MM.1S (cell line): Measurements from ENCODE around the gene CLK4.

ENCODE experiments used
- DNase-seq: peaks from one replicate; pipeline ENCODE4 v3.0.0-alpha.2; 2015
- H2AFZ ChIP-seq: fragments of 300-600 bp; sonication (generic); 2 replicates; pipeline ENCODE4 v1.6.0; 2016; ENCODE audit warnings: antibody characterized with exemption, low read length
- H3F3A ChIP-seq: fragments of 300-600 bp; sonication (generic); 2 replicates; pipeline ENCODE4 v1.6.1; 2016; ENCODE audit warnings: mild to moderate bottlenecking, antibody characterized with exemption, low read length, moderate library complexity, mixed read lengths; ENCODE audit not compliant: insufficient read depth
- H3K27ac ChIP-seq: fragments of 300-600 bp; sonication (generic); 2 replicates; pipeline ENCODE4 v1.5.1; 2016; ENCODE audit warnings: mild to moderate bottlenecking, low read length
- H3K27me3 ChIP-seq: fragments of 300-600 bp; sonication (generic); replicated peaks from 2 replicates; pipeline ENCODE4 v1.6.0; 2016; ENCODE audit warnings: low read length; ENCODE audit not compliant: insufficient read depth
- H3K36me3 ChIP-seq: fragments of 300-600 bp; sonication (generic); replicated peaks from 2 replicates; pipeline ENCODE4 v1.6.1; 2016; ENCODE audit warnings: mild to moderate bottlenecking, low read length, mixed read lengths; ENCODE audit not compliant: insufficient read depth
- H3K4me1 ChIP-seq: fragments of 300-600 bp; sonication (generic); 2 replicates; pipeline ENCODE4 v1.6.1; 2016; ENCODE audit warnings: low read length, mixed read lengths
- H3K4me2 ChIP-seq: fragments of 300-600 bp; sonication (generic); 2 replicates; pipeline ENCODE4 v1.6.0; 2016; ENCODE audit warnings: low read depth, low read length
- H3K4me3 ChIP-seq: fragments of 300-600 bp; sonication (generic); 2 replicates; pipeline ENCODE4 v1.5.1; 2016; ENCODE audit warnings: low read length, mixed read lengths
- H3K79me2 ChIP-seq: fragments of 300-600 bp; sonication (generic); 2 replicates; pipeline ENCODE4 v1.6.1; 2016; ENCODE audit warnings: mixed run types, low read length, mixed read lengths
- H3K9ac ChIP-seq: fragments of 300-600 bp; sonication (generic); 2 replicates; pipeline ENCODE4 v1.6.1; 2016; ENCODE audit warnings: low read length, mixed read lengths
- H3K9me2 ChIP-seq: fragments of 300-600 bp; sonication (generic); replicated peaks from 2 replicates; pipeline ENCODE4 v1.6.1; 2016; ENCODE audit warnings: mild to moderate bottlenecking, low read length, mixed read lengths; ENCODE audit not compliant: insufficient read depth
- H3K9me3 ChIP-seq: fragments of 300-600 bp; sonication (generic); replicated peaks from 2 replicates; pipeline ENCODE4 v1.6.1; 2016; ENCODE audit warnings: mild to moderate bottlenecking, low read length, mixed read lengths; ENCODE audit not compliant: insufficient read depth
- H4K20me1 ChIP-seq: fragments of 300-600 bp; sonication (generic); 2 replicates; pipeline ENCODE4 v1.6.1; 2016; ENCODE audit warnings: mild to moderate bottlenecking, low read length, moderate library complexity, mixed read lengths; ENCODE audit not compliant: insufficient read depth
- EZH2 ChIP-seq: fragments of 300-600 bp; sonication (generic); optimal IDR thresholded peaks from 2 replicates; pipeline ENCODE3; 2017; ENCODE audit warnings: low read depth, mild to moderate bottlenecking, antibody characterized with exemption, low read length, mixed read lengths
- EZH2phosphoT487 ChIP-seq: fragments of 300-600 bp; sonication (generic); IDR thresholded peaks from 2 replicates; pipeline ENCODE4 v1.6.1; 2018; ENCODE audit warnings: antibody characterized with exemption, low read length
- TF ChIP-seq, protein P1 (sequence below): fragments of 300-600 bp; sonication (generic); IDR thresholded peaks from 2 replicates; pipeline ENCODE4 v1.5.1; 2016; ENCODE audit warnings: antibody characterized with exemption, low read length, mixed read lengths

The CLK4 gene

GRCh38 chr5:178630475-178630930 lies 3.7 kb upstream of the CLK4 start:
- H3K9me2 ChIP-seq: no peaks in the 10 kb centered on the region
- no peak overlapping the region for H3K27ac ChIP-seq
- DNase-seq: no peak
- H3K36me3 ChIP-seq: no peaks in the 10 kb centered on the region
- no peak overlapping the region for H3K9ac ChIP-seq
- peaks cover 14% of the 10 kb centered on the region for H3K79me2 ChIP-seq
- no peak overlapping the region for H3K4me2 ChIP-seq
- no peak overlapping the region for H3K4me3 ChIP-seq
- 0 out of 2 replicates have a peak, but pooled peaks cover 4% of the 10 kb centered on the region for H4K20me1 ChIP-seq
- no peaks in the 10 kb centered on the region for H3K4me1 ChIP-seq
- H3F3A ChIP-seq: peaks cover 5% of the 10 kb centered on the region; the same call in 1 of the 2 replicates
- no peak overlapping the region for H2AFZ ChIP-seq
- TF ChIP-seq EZH2 (no peak), EZH2phosphoT487 (no peak)
- TF ChIP-seq, protein P1, sequence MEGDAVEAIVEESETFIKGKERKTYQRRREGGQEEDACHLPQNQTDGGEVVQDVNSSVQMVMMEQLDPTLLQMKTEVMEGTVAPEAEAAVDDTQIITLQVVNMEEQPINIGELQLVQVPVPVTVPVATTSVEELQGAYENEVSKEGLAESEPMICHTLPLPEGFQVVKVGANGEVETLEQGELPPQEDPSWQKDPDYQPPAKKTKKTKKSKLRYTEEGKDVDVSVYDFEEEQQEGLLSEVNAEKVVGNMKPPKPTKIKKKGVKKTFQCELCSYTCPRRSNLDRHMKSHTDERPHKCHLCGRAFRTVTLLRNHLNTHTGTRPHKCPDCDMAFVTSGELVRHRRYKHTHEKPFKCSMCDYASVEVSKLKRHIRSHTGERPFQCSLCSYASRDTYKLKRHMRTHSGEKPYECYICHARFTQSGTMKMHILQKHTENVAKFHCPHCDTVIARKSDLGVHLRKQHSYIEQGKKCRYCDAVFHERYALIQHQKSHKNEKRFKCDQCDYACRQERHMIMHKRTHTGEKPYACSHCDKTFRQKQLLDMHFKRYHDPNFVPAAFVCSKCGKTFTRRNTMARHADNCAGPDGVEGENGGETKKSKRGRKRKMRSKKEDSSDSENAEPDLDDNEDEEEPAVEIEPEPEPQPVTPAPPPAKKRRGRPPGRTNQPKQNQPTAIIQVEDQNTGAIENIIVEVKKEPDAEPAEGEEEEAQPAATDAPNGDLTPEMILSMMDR: no peak
- no peaks in the 10 kb centered on the region for H3K9me3 ChIP-seq
- peaks cover 9% of the 10 kb centered on the region; the same call in 1 of the 2 replicates for H3K27me3 ChIP-seq

DNA sequence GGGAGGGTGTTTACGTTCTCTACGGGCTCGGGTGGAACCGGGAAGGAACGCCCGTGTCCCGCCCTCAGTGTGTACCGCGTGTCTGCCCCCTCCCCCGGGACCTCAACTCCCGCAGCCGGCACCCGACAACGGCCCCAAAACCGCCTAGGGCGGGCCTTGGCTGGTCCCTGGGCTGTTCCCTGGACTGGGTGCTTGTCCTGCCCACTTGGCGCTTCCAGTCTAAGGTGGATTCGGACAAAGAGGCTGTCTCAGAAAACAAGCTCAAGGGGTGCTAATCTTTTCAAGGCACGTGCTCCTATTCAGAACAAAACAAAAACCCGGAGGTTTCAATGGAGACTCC lies 379 bp upstream of the CLK4 start:
- no peaks in the 10 kb centered on the region; the same call in 1 of the 2 replicates for H3K27me3 ChIP-seq
- no peak for DNase-seq
- H2AFZ ChIP-seq: peak overlapping the region; percentile 98
- no peak overlapping the region; the same call in 1 of the 2 replicates for H3K9ac ChIP-seq
- no peak overlapping the region for H3K27ac ChIP-seq
- H3K36me3 ChIP-seq: peaks cover under 1% of the 10 kb centered on the region; the same call in 1 of the 2 replicates
- H3F3A ChIP-seq: peaks cover 5% of the 10 kb centered on the region; the same call in 1 of the 2 replicates
- TF ChIP-seq, protein P1: no peak
- TF ChIP-seq EZH2phosphoT487: no peak
- no peak for TF ChIP-seq EZH2
- peak overlapping the region; percentile 64 for H3K4me2 ChIP-seq
- H3K9me2 ChIP-seq: no peaks in the 10 kb centered on the region
- peak overlapping the region; percentile 60 for H3K4me3 ChIP-seq
- H4K20me1 ChIP-seq: 0 out of 2 replicates have a peak, but pooled peaks cover 14% of the 10 kb centered on the region
- peaks cover 9% of the 10 kb centered on the region; the same call in 1 of the 2 replicates for H3K4me1 ChIP-seq
- H3K9me3 ChIP-seq: no peaks in the 10 kb centered on the region
- H3K79me2 ChIP-seq: peaks cover 45% of the 10 kb centered on the region

GRCh38 chr5:178625679-178626483 lies 969 bp downstream of the CLK4 start:
- peak overlapping the region; percentile 95 for H2AFZ ChIP-seq
- H4K20me1 ChIP-seq: 0 out of 2 replicates have a peak, but pooled peaks cover 14% of the 10 kb centered on the region
- H3K9ac ChIP-seq: peak overlapping the region; percentile 98
- H3F3A ChIP-seq: peaks cover 5% of the 10 kb centered on the region; the same call in 1 of the 2 replicates
- H3K79me2 ChIP-seq: peaks cover 59% of the 10 kb centered on the region
- TF ChIP-seq, protein P1: no peak
- TF ChIP-seq EZH2 (no peak), EZH2phosphoT487 (no peak)
- peak; percentile 27 for DNase-seq
- no peaks in the 10 kb centered on the region for H3K9me3 ChIP-seq
- peak overlapping the region; percentile 78 for H3K4me2 ChIP-seq
- peak overlapping the region; percentile 86 for H3K4me3 ChIP-seq
- H3K9me2 ChIP-seq: no peaks in the 10 kb centered on the region
- peaks cover 8% of the 10 kb centered on the region; the same call in 1 of the 2 replicates for H3K36me3 ChIP-seq
- peaks cover 9% of the 10 kb centered on the region; the same call in 1 of the 2 replicates for H3K4me1 ChIP-seq
- H3K27me3 ChIP-seq: no peaks in the 10 kb centered on the region
- peak overlapping the region; percentile 88; the same call in 1 of the 2 replicates for H3K27ac ChIP-seq
